Hepatocyte (in vitro differentiated cells): ENCODE data around the gene COX19. TPM values are rescaled to one million over a fixed set of nuclear protein-coding genes. Genes with fewer than 3 reads are reported as not detected.

ENCODE experiments used
- DNase-seq: peaks from one replicate; pipeline ENCODE4 v3.0.0-alpha.2; 2016; ENCODE audit warnings: low spot score
- H2AFZ ChIP-seq: fragments of 200-600 bp; sonication (generic); 2 replicates; pipeline ENCODE4 v1.6.0; 2016; ENCODE audit warnings: antibody characterized with exemption, mild to moderate bottlenecking
- H3K27ac ChIP-seq: fragments of 200-600 bp; sonication (generic); 2 replicates; pipeline ENCODE4 v1.5.1; 2016; ENCODE audit warnings: mild to moderate bottlenecking
- H3K27me3 ChIP-seq: fragments of 200-600 bp; sonication (generic); 2 replicates; pipeline ENCODE4 v1.6.1; 2016
- H3K36me3 ChIP-seq: fragments of 200-600 bp; sonication (generic); replicated peaks from 2 replicates; pipeline ENCODE4 v1.5.1; 2016; ENCODE audit warnings: low read depth; ENCODE audit not compliant: insufficient read depth
- H3K4me1 ChIP-seq: fragments of 200-600 bp; sonication (generic); 2 replicates; pipeline ENCODE4 v1.5.1; 2016; ENCODE audit warnings: mild to moderate bottlenecking, moderate library complexity; ENCODE audit not compliant: insufficient read depth
- H3K4me2 ChIP-seq: fragments of 200-600 bp; sonication (generic); 2 replicates; pipeline ENCODE4 v1.6.0; 2016
- H3K4me3 ChIP-seq: fragments of 200-600 bp; sonication (generic); 2 replicates; pipeline ENCODE4 v1.5.1; 2016; ENCODE audit warnings: mild to moderate bottlenecking
- H3K79me2 ChIP-seq: fragments of 200-600 bp; sonication (generic); 2 replicates; pipeline ENCODE4 v1.6.0; 2017; ENCODE audit warnings: mild to moderate bottlenecking
- H3K9me2 ChIP-seq: fragments of 200-600 bp; sonication (generic); replicated peaks from 2 replicates; pipeline ENCODE4 v1.6.0; 2017; ENCODE audit warnings: mild to moderate bottlenecking; ENCODE audit not compliant: insufficient read depth
- H3K9me3 ChIP-seq: fragments of 200-600 bp; sonication (generic); 2 replicates; pipeline ENCODE4 v1.5.1; 2016; ENCODE audit warnings: low read depth, mild to moderate bottlenecking
- H4K20me1 ChIP-seq: fragments of 200-600 bp; sonication (generic); 2 replicates; pipeline ENCODE4 v1.6.0; 2016; ENCODE audit warnings: mild to moderate bottlenecking; ENCODE audit not compliant: insufficient read depth, poor library complexity, severe bottlenecking
- EZH2 ChIP-seq: fragments of 200-600 bp; sonication (generic); IDR thresholded peaks from 2 replicates; pipeline ENCODE4 v1.6.1; 2016; ENCODE audit warnings: antibody characterized with exemption, mild to moderate bottlenecking, borderline replicate concordance
- EZH2phosphoT487 ChIP-seq: fragments of 200-600 bp; sonication (generic); IDR thresholded peaks from one replicate; pipeline ENCODE4 v1.6.1; 2018; ENCODE audit warnings: antibody characterized with exemption, mild to moderate bottlenecking, low read depth, moderate library complexity; ENCODE audit not compliant: unreplicated experiment, severe bottlenecking
- WGBS: methylation state at CpG from one replicate; pipeline ENCODE4 v1.1.6; 2016; ENCODE audit warnings: low lambda C conversion rate; ENCODE audit errors: missing lambda C conversion rate; 5-methylcytosine and 5-hydroxymethylcytosine counted together
- polyA plus RNA-seq: library from polyadenylated mRNA; unstranded; fragments of >200 nt; fragmentation: Nextera tagmentation; extraction: Ambion mirVana; gene quantifications from 2 replicates; pipeline ENCODE4 v1.2.1, GENCODE V29; 2016
- total RNA-seq: library from RNA; depleted of rRNA; stranded (reverse); fragments of >200 nt; gene quantifications from 2 replicates; pipeline ENCODE4 v1.2.3, GENCODE V29; 2014
- TF ChIP-seq, protein P1 (sequence below): fragments of 200-600 bp; sonication (generic); IDR thresholded peaks from 2 replicates; pipeline ENCODE4 v1.5.1; 2016; ENCODE audit warnings: antibody characterized with exemption, mild to moderate bottlenecking; ENCODE audit not compliant: poor library complexity

Gene COX19
- total and polyA plus RNA-seq, 2 experiments from 2014 or later, result 11.6 to 18.9 TPM

DNA sequence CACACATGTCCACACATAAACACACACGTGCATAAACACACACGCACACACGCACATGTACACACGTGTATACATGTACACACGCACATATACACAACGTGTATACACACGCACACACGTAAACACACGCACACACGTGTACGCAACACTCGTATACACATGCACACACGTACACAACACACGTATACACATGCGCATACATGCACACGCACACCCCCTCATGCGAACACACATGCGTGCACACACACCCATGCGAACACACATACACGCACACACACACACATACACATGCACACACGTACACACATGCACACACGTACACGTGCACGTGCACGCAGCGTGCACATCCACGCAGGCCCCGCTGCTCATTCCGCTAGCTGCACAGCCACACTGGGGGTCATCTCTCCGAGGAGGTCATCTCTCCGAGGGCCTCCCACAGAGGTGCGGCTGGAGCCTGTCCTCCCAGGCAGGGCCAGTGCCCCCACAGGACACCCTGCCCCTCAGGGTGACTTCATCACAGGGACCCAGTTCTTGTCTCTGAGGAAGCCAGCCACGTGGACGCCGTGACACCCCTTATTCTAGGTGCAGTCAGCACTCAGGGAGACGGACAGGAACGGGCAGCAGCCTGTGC is 33.5 kb upstream of the COX19 start:
- Histone ChIP-seq H3K79me2 (peaks cover 7% of the 10 kb centered on the region), H3K27me3 (no peaks in the 10 kb centered on the region), H3K4me3 (no peak overlapping the region), H3K9me3 (no peaks in the 10 kb centered on the region), H3K9me2 (no peaks in the 10 kb centered on the region), H4K20me1 (no peaks in the 10 kb centered on the region), H3K4me1 (peaks cover 7% of the 10 kb centered on the region), H2AFZ (no peak overlapping the region), H3K27ac (no peak overlapping the region), H3K36me3 (no peaks in the 10 kb centered on the region), H3K4me2 (no peak overlapping the region)
- WGBS, result 94% methylated on average over 37 of the region's 37 CpGs
- no peak for DNase-seq
- TF ChIP-seq EZH2 (no peak), EZH2phosphoT487 (no peak)
- TF ChIP-seq, protein P1, sequence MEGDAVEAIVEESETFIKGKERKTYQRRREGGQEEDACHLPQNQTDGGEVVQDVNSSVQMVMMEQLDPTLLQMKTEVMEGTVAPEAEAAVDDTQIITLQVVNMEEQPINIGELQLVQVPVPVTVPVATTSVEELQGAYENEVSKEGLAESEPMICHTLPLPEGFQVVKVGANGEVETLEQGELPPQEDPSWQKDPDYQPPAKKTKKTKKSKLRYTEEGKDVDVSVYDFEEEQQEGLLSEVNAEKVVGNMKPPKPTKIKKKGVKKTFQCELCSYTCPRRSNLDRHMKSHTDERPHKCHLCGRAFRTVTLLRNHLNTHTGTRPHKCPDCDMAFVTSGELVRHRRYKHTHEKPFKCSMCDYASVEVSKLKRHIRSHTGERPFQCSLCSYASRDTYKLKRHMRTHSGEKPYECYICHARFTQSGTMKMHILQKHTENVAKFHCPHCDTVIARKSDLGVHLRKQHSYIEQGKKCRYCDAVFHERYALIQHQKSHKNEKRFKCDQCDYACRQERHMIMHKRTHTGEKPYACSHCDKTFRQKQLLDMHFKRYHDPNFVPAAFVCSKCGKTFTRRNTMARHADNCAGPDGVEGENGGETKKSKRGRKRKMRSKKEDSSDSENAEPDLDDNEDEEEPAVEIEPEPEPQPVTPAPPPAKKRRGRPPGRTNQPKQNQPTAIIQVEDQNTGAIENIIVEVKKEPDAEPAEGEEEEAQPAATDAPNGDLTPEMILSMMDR, result no peak

DNA sequence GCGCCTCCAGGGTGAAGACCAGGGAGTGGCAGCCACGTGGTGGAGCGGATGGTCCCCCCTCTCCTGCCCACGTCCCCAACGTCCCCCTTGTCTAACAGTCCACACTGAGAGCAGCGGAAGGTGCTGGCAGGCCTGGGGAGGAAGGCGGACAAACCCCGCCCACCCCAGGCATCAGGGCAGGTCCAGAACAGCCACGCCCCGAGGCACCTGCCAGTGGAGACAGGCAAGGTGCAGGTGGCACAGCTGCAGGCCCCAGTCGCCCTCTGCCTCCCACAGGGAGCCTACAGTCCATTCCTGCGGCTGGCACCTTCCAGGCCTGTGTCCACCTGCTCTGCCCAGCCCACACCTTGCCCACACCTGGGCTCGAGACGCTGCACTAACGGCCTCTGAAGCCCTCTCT is 32.6 kb upstream of the COX19 start:
- TF ChIP-seq EZH2phosphoT487 (no peak), EZH2 (no peak)
- TF ChIP-seq, protein P1, result no peak
- Histone ChIP-seq H4K20me1 (no peaks in the 10 kb centered on the region), H2AFZ (no peak overlapping the region), H3K27me3 (no peaks in the 10 kb centered on the region), H3K9me3 (no peaks in the 10 kb centered on the region), H3K4me3 (no peak overlapping the region), H3K4me2 (no peak overlapping the region), H3K9me2 (no peaks in the 10 kb centered on the region), H3K27ac (no peak overlapping the region), H3K79me2 (peaks cover 3% of the 10 kb centered on the region), H3K36me3 (no peaks in the 10 kb centered on the region), H3K4me1 (no peaks in the 10 kb centered on the region)
- 89% methylated on average over 15 of the region's 15 CpGs for WGBS
- no peak for DNase-seq

DNA sequence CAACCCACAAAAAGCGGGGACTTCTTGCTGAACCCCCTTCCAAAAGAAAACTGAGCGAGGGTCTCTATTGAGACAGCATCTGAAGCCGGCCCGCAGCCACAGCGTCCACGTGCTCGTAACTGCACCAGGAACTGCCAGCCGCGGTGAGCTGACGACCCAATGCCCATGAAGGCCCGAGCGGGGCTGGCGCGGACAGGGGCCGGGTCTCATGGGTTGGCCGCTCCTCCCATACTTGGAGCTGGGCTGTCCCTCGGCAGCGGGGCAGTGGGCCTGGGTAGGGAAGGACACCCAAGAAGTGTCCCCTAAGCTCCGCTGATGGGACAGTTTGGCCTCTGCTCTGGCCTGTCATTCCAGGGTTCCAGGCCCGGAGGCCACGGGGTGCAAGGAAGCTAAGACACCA is 30.0 kb upstream of the COX19 start:
- Histone ChIP-seq H4K20me1 (no peaks in the 10 kb centered on the region), H3K79me2 (no peaks in the 10 kb centered on the region), H3K4me1 (no peaks in the 10 kb centered on the region), H3K27ac (no peak overlapping the region), H3K9me3 (no peaks in the 10 kb centered on the region), H3K27me3 (no peaks in the 10 kb centered on the region), H3K4me3 (no peak overlapping the region), H2AFZ (no peak overlapping the region), H3K4me2 (no peak overlapping the region), H3K36me3 (no peaks in the 10 kb centered on the region), H3K9me2 (no peaks in the 10 kb centered on the region)
- WGBS, result 92% methylated on average over 21 of the region's 21 CpGs
- TF ChIP-seq, protein P1, result no peak
- TF ChIP-seq EZH2, result no peak
- no peak for TF ChIP-seq EZH2phosphoT487
- DNase-seq, result no peak
